Mesothelial cell of epicardium (in vitro differentiated cells): ENCODE data around the gene LAMP5. TPM values are rescaled to one million over a fixed set of nuclear protein-coding genes. Genes with fewer than 3 reads are reported as not detected.

Source experiments
- DNase-seq, 2 experiments: peaks; one replicate each; pipeline ENCODE4 v3.0.0; 2021; ENCODE audit warnings: low spot score in 2 of 2; ENCODE audit not compliant: unreplicated experiment in 2 of 2
- H3K27ac Mint-ChIP-seq: 2 replicates; pipeline ENCODE4 v1.8.0; 2021; ENCODE audit warnings: mixed read lengths
- H3K27me3 Mint-ChIP-seq: 2 replicates; pipeline ENCODE4 v1.8.0; 2021; ENCODE audit warnings: low read depth, mixed read lengths
- H3K36me3 Mint-ChIP-seq: 2 replicates; pipeline ENCODE4 v1.8.0; 2021; ENCODE audit warnings: mixed read lengths
- H3K4me1 Mint-ChIP-seq: 2 replicates; pipeline ENCODE4 v1.8.0; 2021; ENCODE audit warnings: mixed read lengths
- H3K4me3 Mint-ChIP-seq: 2 replicates; pipeline ENCODE4 v1.8.0; 2021; ENCODE audit warnings: mild to moderate bottlenecking, moderate library complexity, mixed read lengths
- H3K9me3 Mint-ChIP-seq: 2 replicates; pipeline ENCODE4 v1.8.0; 2021; ENCODE audit warnings: mixed read lengths
- total RNA-seq: library from RNA; stranded (reverse); gene quantifications from 3 replicates; pipeline ENCODE4 v1.2.1, GENCODE V29; 2021
- TF ChIP-seq, protein P1 (sequence below): fragments of 200-600 bp; sonication (generic); IDR thresholded peaks from one replicate; pipeline ENCODE4 v1.5.0; 2021; ENCODE audit warnings: antibody characterized with exemption; ENCODE audit not compliant: unreplicated experiment

LAMP5 gene
- total RNA-seq, 1 donor from 2014 or later = 0.38 TPM

DNA sequence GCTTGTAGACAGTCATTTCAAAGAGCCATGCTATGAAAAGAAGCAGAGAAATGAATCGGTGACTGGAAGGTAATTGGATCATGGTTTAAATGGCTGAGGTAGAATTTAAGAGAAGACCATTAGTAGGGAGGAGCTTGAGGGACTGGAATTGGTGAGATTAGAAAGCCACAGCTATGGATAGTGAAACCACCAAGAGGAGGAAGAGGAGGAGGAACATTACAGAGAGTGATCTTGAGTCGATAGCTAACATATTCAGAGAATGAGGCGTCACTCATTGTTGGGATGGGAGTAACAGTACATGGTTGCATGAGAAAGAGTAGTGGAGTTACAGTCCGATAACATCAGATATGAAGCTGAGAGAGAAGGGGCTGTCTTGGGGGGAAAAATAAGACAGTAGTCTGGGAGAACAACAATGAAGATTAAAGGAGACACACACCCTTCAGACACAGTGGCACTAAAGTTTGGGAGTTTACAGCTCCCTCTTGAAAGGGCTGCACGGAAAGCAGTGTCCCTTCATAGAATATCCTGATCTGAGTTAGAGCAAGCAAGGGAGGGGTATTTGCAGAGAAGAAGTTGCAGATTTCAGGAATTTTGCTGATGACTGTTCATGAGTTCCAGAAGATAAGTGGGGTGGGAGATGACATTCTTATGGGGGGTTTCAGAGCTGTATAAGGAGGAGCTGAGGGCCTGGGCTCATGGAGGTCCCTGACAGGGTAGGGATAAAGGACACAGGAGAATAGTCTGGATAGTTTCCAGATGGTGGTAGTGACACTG, 15.1 kb upstream of the LAMP5 start:
- no peaks in the 10 kb centered on the region for H3K4me1 Mint-ChIP-seq
- H3K27ac Mint-ChIP-seq = no peak overlapping the region
- no peaks in the 10 kb centered on the region for H3K36me3 Mint-ChIP-seq
- peaks cover 7% of the 10 kb centered on the region for H3K9me3 Mint-ChIP-seq
- H3K27me3 Mint-ChIP-seq = peaks cover 11% of the 10 kb centered on the region
- DNase-seq = no peak
- H3K4me3 Mint-ChIP-seq = no peak overlapping the region
- TF ChIP-seq, protein P1, sequence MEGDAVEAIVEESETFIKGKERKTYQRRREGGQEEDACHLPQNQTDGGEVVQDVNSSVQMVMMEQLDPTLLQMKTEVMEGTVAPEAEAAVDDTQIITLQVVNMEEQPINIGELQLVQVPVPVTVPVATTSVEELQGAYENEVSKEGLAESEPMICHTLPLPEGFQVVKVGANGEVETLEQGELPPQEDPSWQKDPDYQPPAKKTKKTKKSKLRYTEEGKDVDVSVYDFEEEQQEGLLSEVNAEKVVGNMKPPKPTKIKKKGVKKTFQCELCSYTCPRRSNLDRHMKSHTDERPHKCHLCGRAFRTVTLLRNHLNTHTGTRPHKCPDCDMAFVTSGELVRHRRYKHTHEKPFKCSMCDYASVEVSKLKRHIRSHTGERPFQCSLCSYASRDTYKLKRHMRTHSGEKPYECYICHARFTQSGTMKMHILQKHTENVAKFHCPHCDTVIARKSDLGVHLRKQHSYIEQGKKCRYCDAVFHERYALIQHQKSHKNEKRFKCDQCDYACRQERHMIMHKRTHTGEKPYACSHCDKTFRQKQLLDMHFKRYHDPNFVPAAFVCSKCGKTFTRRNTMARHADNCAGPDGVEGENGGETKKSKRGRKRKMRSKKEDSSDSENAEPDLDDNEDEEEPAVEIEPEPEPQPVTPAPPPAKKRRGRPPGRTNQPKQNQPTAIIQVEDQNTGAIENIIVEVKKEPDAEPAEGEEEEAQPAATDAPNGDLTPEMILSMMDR = no peak

DNA sequence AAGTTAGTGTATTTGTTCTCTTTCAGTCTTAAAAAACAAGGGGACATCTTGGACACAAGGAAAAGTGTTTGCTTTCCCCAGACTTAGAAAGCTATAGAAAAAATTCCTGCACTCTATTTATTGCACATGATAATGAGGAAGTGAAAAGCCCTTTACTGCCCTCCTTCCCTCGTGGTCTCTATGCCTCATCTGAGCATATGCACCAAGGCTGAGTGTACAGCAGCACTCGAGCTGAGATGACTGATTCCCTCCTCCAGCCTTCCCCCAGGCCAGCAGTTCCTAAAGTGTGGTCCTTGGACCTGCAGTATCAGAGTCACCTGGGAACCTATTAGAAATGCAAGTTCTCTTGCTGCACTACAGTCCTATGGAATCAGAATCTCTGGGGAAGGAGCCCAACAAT, 14.3 kb upstream of the LAMP5 start:
- no peak overlapping the region for H3K4me3 Mint-ChIP-seq

DNA sequence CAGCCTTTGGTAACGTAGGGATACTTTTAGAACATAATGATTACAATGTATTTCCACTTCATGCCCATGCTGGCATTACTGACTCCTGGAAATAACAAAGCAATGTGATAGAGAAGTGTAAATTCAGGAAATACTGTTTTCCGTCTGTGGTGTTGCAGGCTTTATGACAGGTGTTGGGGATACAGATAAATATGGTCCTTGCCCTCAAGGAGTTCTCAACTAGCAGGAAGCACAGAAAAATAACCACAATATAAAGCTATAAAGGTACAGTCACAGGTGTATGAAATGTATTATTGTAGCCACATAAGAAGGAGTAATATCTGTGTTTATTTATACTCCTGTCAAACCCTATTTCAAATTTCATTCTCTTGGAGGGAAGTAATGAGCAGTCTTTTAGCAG, 12.9 kb upstream of the LAMP5 start:
- Mint-ChIP-seq H3K27me3 (peaks cover 23% of the 10 kb centered on the region), H3K27ac (no peak overlapping the region), H3K9me3 (no peaks in the 10 kb centered on the region), H3K4me3 (no peak overlapping the region), H3K36me3 (no peaks in the 10 kb centered on the region), H3K4me1 (no peaks in the 10 kb centered on the region)
- DNase-seq = no peak
- TF ChIP-seq, protein P1 = no peak

More for the DNA sequence above, 14.3 kb upstream of the LAMP5 start:
- peaks cover 18% of the 10 kb centered on the region for H3K27me3 Mint-ChIP-seq
- no peak overlapping the region for H3K27ac Mint-ChIP-seq
- TF ChIP-seq, protein P1 = no peak
- H3K4me1 Mint-ChIP-seq = no peaks in the 10 kb centered on the region
- H3K36me3 Mint-ChIP-seq = no peaks in the 10 kb centered on the region
- peaks cover 7% of the 10 kb centered on the region for H3K9me3 Mint-ChIP-seq
- DNase-seq = no peak

DNA sequence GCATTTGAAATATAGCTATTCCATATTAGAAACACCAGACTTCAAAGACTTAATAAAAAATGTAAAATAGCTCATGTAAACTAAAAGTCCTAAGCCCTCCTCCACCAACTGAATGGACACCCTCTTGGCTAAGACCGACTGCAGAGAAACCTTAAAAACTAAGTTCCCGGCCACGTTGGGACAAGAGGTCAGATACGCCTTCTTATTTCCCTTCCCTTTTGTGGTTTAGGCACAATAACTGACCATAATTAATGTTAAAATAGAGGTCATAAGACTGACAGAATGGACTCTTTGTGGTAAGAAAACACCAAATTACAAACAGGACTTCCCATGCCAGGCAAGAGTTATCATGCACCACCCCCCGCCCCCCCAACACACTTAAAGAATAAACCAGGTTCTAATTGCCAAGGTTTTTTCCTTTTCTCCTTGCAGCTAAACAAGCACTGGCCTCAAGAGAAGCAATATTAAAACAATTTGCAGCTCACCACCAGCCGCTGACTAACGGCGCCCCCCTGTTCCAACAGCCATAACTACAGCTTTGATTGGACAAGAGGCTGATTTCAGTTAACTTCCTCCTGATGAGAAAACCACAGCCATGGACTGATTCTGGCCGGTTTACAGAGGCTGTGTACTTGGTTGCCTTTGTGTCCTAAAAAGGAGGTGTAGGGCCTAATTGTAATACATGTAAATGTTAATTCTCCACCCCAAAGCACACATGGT, 10.7 kb upstream of the LAMP5 start:
- H3K4me1 Mint-ChIP-seq = peaks cover 3% of the 10 kb centered on the region
- TF ChIP-seq, protein P1 = no peak
- no peak overlapping the region for H3K4me3 Mint-ChIP-seq
- no peak for DNase-seq
- H3K36me3 Mint-ChIP-seq = no peaks in the 10 kb centered on the region
- H3K9me3 Mint-ChIP-seq = no peaks in the 10 kb centered on the region
- peaks cover 42% of the 10 kb centered on the region for H3K27me3 Mint-ChIP-seq
- H3K27ac Mint-ChIP-seq = no peak overlapping the region

DNA sequence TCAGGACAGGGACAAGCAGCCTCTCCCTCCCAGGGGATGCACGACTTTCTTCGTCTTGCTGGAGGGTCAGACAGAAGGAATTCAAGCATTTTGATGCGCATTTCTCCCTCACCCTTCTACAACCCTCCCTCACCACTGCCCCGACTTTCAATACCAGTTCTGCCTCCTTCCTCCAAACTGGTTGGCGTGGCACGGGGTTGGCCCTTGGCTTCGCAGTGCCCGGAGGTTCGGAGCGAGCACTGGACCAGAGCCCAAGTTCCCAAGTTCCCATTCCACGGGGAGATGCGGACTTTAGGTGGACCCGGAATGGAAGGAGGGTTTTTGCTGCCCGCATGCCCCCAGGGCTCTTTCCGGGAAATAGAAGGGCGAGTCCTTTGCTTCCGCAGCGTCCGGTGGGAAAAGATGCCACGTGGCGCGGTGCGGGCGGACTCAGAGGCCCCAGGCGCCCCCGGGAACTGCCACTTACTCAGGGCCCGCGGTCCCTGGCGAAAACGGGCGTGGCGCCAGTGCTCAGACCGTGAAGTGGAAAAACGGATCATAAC, 8.0 kb upstream of the LAMP5 start:
- H3K27ac Mint-ChIP-seq = no peak overlapping the region
- H3K36me3 Mint-ChIP-seq = no peaks in the 10 kb centered on the region
- TF ChIP-seq, protein P1 = no peak
- no peak overlapping the region for H3K4me3 Mint-ChIP-seq
- DNase-seq = no peak
- peaks cover 68% of the 10 kb centered on the region for H3K27me3 Mint-ChIP-seq
- peaks cover 3% of the 10 kb centered on the region for H3K4me1 Mint-ChIP-seq
- H3K9me3 Mint-ChIP-seq = no peaks in the 10 kb centered on the region
